ENCODE results near the gene LCK. TPM values are rescaled to one million over a fixed set of nuclear protein-coding genes. Genes with fewer than 3 reads are reported as not detected.
"Not testable (repeated sequence)": the region's sequence is repeated elsewhere in the genome, so short reads cannot be mapped to it uniquely, and the experiment has no call there.

The LCK gene
- polyA plus RNA-seq, 1 of the 3 experiments (the other 2 are of a cell fraction): not detected

- H3K9ac ChIP-seq: no peak overlapping the region
- no peak overlapping the region for H3K4me2 ChIP-seq
- ChIA-PET POLR2A (no interaction called here), CTCF (interaction anchor here (2.7 kb wide), 1 partner anchor 9 kb away, joined by 12 read pairs; the partner anchor contains the start of gene FAM167B)
- no peaks in the 10 kb centered on the region for H3K9me2 ChIP-seq
- no peaks in the 10 kb centered on the region for H3K4me1 ChIP-seq (ENCODE audit: control insufficient read depth in 1 of 2, insufficient read depth in 2 of 2, low read depth in 1 of 2, low read length in 1 of 2)
- H3K27ac ChIP-seq (ENCODE audit: low read depth in 2 of 2, low read length in 1 of 2): no peak overlapping the region
- no peaks in the 10 kb centered on the region for H3K27me3 ChIP-seq (ENCODE audit: insufficient read depth)
- H3K79me2 ChIP-seq (ENCODE audit: insufficient read depth): no peaks in the 10 kb centered on the region
- no peak for TF ChIP-seq ZBTB33 (IDR thresholded peaks at IDR 0.05; ENCODE audit: borderline replicate concordance, low read depth)
- H3K36me3 ChIP-seq (replicated peaks in 1 of 2; ENCODE audit: control insufficient read depth in 1 of 2, insufficient read depth in 2 of 2, low read length in 1 of 2): no peaks in the 10 kb centered on the region
- no peaks in the 10 kb centered on the region for H3K9me3 ChIP-seq
- no peak for DNase-seq
- no peak overlapping the region for H3K4me3 ChIP-seq (ENCODE audit: low read depth in 2 of 2, low read length in 1 of 2)
- no peak overlapping the region for H2AFZ ChIP-seq (ENCODE audit: low read depth)
- H4K20me1 ChIP-seq (ENCODE audit: insufficient read depth): no peaks in the 10 kb centered on the region
- no peaks in the 10 kb centered on the region for H3F3A ChIP-seq (replicated peaks; ENCODE audit: insufficient read depth)
- 94% methylated on average over 6 of the region's 6 CpGs for WGBS (ENCODE audit: low lambda C conversion rate)
Measured at GRCh38 chr1:32257227-32257508, 6.1 kb downstream of the LCK start.

- H3K9ac ChIP-seq; POLR2A ChIA-PET; H3K4me1 ChIP-seq (ENCODE audit: control insufficient read depth in 1 of 2, insufficient read depth in 2 of 2, low read depth in 1 of 2, low read length in 1 of 2); H3K27me3 ChIP-seq (ENCODE audit: insufficient read depth); H3K79me2 ChIP-seq (ENCODE audit: insufficient read depth); DNase-seq; H4K20me1 ChIP-seq (ENCODE audit: insufficient read depth); H3K4me2 ChIP-seq; H3K9me2 ChIP-seq; H3K36me3 ChIP-seq (replicated peaks in 1 of 2; ENCODE audit: control insufficient read depth in 1 of 2, insufficient read depth in 2 of 2, low read length in 1 of 2); H3K27ac ChIP-seq (ENCODE audit: low read depth in 2 of 2, low read length in 1 of 2); H2AFZ ChIP-seq (ENCODE audit: low read depth); H3K9me3 ChIP-seq; CTCF ChIA-PET; H3K4me3 ChIP-seq (ENCODE audit: low read depth in 2 of 2, low read length in 1 of 2): not testable (repeated sequence)
- WGBS (ENCODE audit: low lambda C conversion rate): 94% methylated on average over 4 of the region's 4 CpGs
- H3F3A ChIP-seq (replicated peaks; ENCODE audit: insufficient read depth): peaks cover 14% of the 10 kb centered on the region
Measured at GRCh38 chr1:32263236-32263593, 12.2 kb downstream of the LCK start.

- no peaks in the 10 kb centered on the region for H3K27me3 ChIP-seq (ENCODE audit: insufficient read depth)
- H3K9ac ChIP-seq: no peak overlapping the region
- 85% methylated on average over 4 of the region's 4 CpGs for WGBS (ENCODE audit: low lambda C conversion rate)
- POLR2A ChIA-PET: no interaction called here
- CTCF ChIA-PET: no interaction called here
- peaks cover 14% of the 10 kb centered on the region for H3F3A ChIP-seq (replicated peaks; ENCODE audit: insufficient read depth)
- H3K36me3 ChIP-seq (replicated peaks in 1 of 2; ENCODE audit: control insufficient read depth in 1 of 2, insufficient read depth in 2 of 2, low read length in 1 of 2): no peaks in the 10 kb centered on the region
- no peak for DNase-seq
- no peak overlapping the region for H3K4me2 ChIP-seq
- no peaks in the 10 kb centered on the region for H3K9me2 ChIP-seq
- 0 out of 4 replicates have a peak, but pooled peaks cover 0 to 3% of the 10 kb centered on the region in 2 experiments for H3K4me1 ChIP-seq (ENCODE audit: control insufficient read depth in 1 of 2, insufficient read depth in 2 of 2, low read depth in 1 of 2, low read length in 1 of 2)
- H3K27ac ChIP-seq (ENCODE audit: low read depth in 2 of 2, low read length in 1 of 2): no peak overlapping the region
- no peak overlapping the region for H2AFZ ChIP-seq (ENCODE audit: low read depth)
- no peaks in the 10 kb centered on the region for H3K9me3 ChIP-seq
- no peak overlapping the region for H3K4me3 ChIP-seq (ENCODE audit: low read depth in 2 of 2, low read length in 1 of 2)
- TF ChIP-seq USF1 (IDR thresholded peaks at IDR 0.05; ENCODE audit: borderline replicate concordance, low read depth): no peak
- TF ChIP-seq SIN3A (IDR thresholded peaks at IDR 0.05; ENCODE audit: borderline replicate concordance, low read depth, low read length): no peak
- no peak for TF ChIP-seq EP300 (IDR thresholded peaks at IDR 0.05; ENCODE audit: borderline replicate concordance in 1 of 2, low read depth in 1 of 2, low read length in 1 of 2)
- TF ChIP-seq PBX3 (IDR thresholded peaks at IDR 0.05): no peak
- no peak for TF ChIP-seq TAF1 (IDR thresholded peaks at IDR 0.05; ENCODE audit: borderline replicate concordance, low read depth, low read length)
- no peak for TF ChIP-seq RXRA (IDR thresholded peaks at IDR 0.05; ENCODE audit: borderline replicate concordance, low read depth)
- no peak for TF ChIP-seq TEAD4 (IDR thresholded peaks at IDR 0.05; ENCODE audit: borderline replicate concordance, insufficient read depth)
- TF ChIP-seq CTCF (IDR thresholded peaks at IDR 0.05): no peak
- no peak for TF ChIP-seq SMC3 (IDR thresholded peaks at IDR 0.05; ENCODE audit: low read depth, low read length)
- no peak for TF ChIP-seq RAD21 (IDR thresholded peaks at IDR 0.05; ENCODE audit: low read length)
- TF ChIP-seq MAX (IDR thresholded peaks at IDR 0.05; ENCODE audit: low read depth): no peak
- no peak for TF ChIP-seq FOSL2 (IDR thresholded peaks at IDR 0.05; ENCODE audit: borderline replicate concordance, low read depth)
- no peak for TF ChIP-seq MXI1 (IDR thresholded peaks at IDR 0.05; ENCODE audit: low read depth, low read length)
- H4K20me1 ChIP-seq (ENCODE audit: insufficient read depth): no peaks in the 10 kb centered on the region
- no peaks in the 10 kb centered on the region for H3K79me2 ChIP-seq (ENCODE audit: insufficient read depth)
Measured at GRCh38 chr1:32263744-32264143, 12.7 kb downstream of the LCK start.

Measured in SK-N-SH (cell line).